Measurements from ENCODE around the gene BDKRB2. TPM values are rescaled to one million over a fixed set of nuclear protein-coding genes. Genes with fewer than 3 reads are reported as not detected.

Gene BDKRB2
- total RNA-seq, 1 experiment from 2014 or later, result not detected

Small RNA genes lying within 50 kb of the gene (small RNA-seq; reads per million reads assigned to genes)
- gene CKS1BP1, result 0 reads per million in 2 experiments

Other genes with a start within 250 kb of the BDKRB2 start
- 0.06 and 0.22 TPM in 2 replicates for gene C14orf132, start 165.5 kb upstream of the BDKRB2 start, total RNA-seq (2014; rRNA removed; shearing (Covaris generic))
- not detected in 2 replicates for gene BDKRB1, start 51.4 kb downstream of the BDKRB2 start, total RNA-seq (2014; rRNA removed; shearing (Covaris generic))
- gene ATG2B, start 158.5 kb downstream of the BDKRB2 start, total RNA-seq (2014; rRNA removed; shearing (Covaris generic)), result 10.1 and 13.1 TPM in 2 replicates
- gene GSKIP, start 158.7 kb downstream of the BDKRB2 start, total RNA-seq (2014; rRNA removed; shearing (Covaris generic)), result 38.6 and 44.0 TPM in 2 replicates
- 0.40 and 0.72 TPM in 2 replicates for gene AK7, start 187.3 kb downstream of the BDKRB2 start, total RNA-seq (2014; rRNA removed; shearing (Covaris generic))